Nephron progenitor cell (in vitro differentiated cells): ENCODE results near the gene NEK6.

Experiments used
- DNase-seq: peaks from one replicate; pipeline ENCODE4 v3.0.0; 2021
- H3K27ac Mint-ChIP-seq: 2 replicates; pipeline ENCODE4 v1.8.0; 2021; ENCODE audit warnings: mild to moderate bottlenecking, moderate library complexity, mixed read lengths
- H3K27me3 Mint-ChIP-seq: 2 replicates; pipeline ENCODE4 v1.8.0; 2021; ENCODE audit warnings: mild to moderate bottlenecking, low read depth, mixed read lengths; ENCODE audit not compliant: poor library complexity
- H3K36me3 Mint-ChIP-seq: 2 replicates; pipeline ENCODE4 v1.8.0; 2021; ENCODE audit warnings: low read depth, mixed read lengths
- H3K4me1 Mint-ChIP-seq: 2 replicates; pipeline ENCODE4 v1.8.0; 2021; ENCODE audit warnings: mixed read lengths
- H3K4me3 Mint-ChIP-seq: 2 replicates; pipeline ENCODE4 v1.8.0; 2021; ENCODE audit warnings: mild to moderate bottlenecking, moderate library complexity, mixed read lengths
- H3K9me3 Mint-ChIP-seq: 2 replicates; pipeline ENCODE4 v1.8.0; 2021; ENCODE audit warnings: mild to moderate bottlenecking, moderate library complexity, mixed read lengths
- CTCF ChIP-seq: fragments of 200-600 bp; sonication (generic); IDR thresholded peaks from 2 replicates; pipeline ENCODE4 v1.5.0; 2021; ENCODE audit warnings: antibody characterized with exemption

NEK6 gene

GRCh38 chr9:124351672-124352468, 94.1 kb downstream of the NEK6 start:
- no peaks in the 10 kb centered on the region for H3K27me3 Mint-ChIP-seq

DNA sequence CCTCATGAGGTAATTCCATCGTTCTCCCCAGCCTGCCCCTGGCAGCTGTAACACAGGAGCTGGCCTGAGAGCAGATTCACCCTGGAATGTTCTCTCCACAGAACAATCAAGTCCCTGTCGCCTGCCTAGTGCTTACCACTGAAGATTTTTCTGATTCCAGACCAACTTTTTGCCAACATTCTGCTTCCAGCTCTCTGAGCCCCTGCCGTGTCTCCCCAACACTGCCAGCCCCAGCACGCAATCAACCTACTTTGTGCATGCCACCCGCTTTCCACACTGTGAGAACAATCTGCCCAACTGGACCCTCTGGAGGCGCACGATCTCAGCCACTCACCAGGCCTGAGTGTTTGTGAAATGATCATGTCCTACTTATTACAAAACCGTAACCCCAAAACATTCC, 94.9 kb downstream of the NEK6 start:
- Mint-ChIP-seq H3K9me3 (no peaks in the 10 kb centered on the region), H3K4me3 (no peak overlapping the region), H3K27me3 (no peaks in the 10 kb centered on the region), H3K4me1 (peaks cover 31% of the 10 kb centered on the region), H3K36me3 (peaks cover 56% of the 10 kb centered on the region), H3K27ac (peak overlapping the region; percentile 93)
- no peak for DNase-seq
- TF ChIP-seq CTCF, result no peak

More at GRCh38 chr9:124351672-124352468, 94.1 kb downstream of the NEK6 start:
- peaks cover 25% of the 10 kb centered on the region for H3K4me1 Mint-ChIP-seq
- H3K9me3 Mint-ChIP-seq, result no peaks in the 10 kb centered on the region
- TF ChIP-seq CTCF, result no peak
- peak overlapping the region; percentile 93 for H3K27ac Mint-ChIP-seq
- H3K4me3 Mint-ChIP-seq, result no peak overlapping the region
- no peak for DNase-seq
- peaks cover 52% of the 10 kb centered on the region for H3K36me3 Mint-ChIP-seq

- Mint-ChIP-seq H3K27me3 (no peaks in the 10 kb centered on the region), H3K36me3 (peaks cover 55% of the 10 kb centered on the region), H3K4me3 (no peak overlapping the region), H3K4me1 (peaks cover 32% of the 10 kb centered on the region), H3K9me3 (no peaks in the 10 kb centered on the region), H3K27ac (peak overlapping the region; percentile 92)
- no peak for DNase-seq
- no peak for TF ChIP-seq CTCF
These were observed 95.5 kb downstream of the NEK6 start for GRCh38 chr9:124353166-124353768.

- Mint-ChIP-seq H3K36me3 (peaks cover 49% of the 10 kb centered on the region), H3K4me3 (no peak overlapping the region), H3K27ac (peak overlapping the region; percentile 92), H3K27me3 (no peaks in the 10 kb centered on the region), H3K9me3 (no peaks in the 10 kb centered on the region), H3K4me1 (peaks cover 32% of the 10 kb centered on the region)
- TF ChIP-seq CTCF, result no peak
- DNase-seq, result no peak
These were observed 96.1 kb downstream of the NEK6 start for GRCh38 chr9:124353811-124354274.

DNA sequence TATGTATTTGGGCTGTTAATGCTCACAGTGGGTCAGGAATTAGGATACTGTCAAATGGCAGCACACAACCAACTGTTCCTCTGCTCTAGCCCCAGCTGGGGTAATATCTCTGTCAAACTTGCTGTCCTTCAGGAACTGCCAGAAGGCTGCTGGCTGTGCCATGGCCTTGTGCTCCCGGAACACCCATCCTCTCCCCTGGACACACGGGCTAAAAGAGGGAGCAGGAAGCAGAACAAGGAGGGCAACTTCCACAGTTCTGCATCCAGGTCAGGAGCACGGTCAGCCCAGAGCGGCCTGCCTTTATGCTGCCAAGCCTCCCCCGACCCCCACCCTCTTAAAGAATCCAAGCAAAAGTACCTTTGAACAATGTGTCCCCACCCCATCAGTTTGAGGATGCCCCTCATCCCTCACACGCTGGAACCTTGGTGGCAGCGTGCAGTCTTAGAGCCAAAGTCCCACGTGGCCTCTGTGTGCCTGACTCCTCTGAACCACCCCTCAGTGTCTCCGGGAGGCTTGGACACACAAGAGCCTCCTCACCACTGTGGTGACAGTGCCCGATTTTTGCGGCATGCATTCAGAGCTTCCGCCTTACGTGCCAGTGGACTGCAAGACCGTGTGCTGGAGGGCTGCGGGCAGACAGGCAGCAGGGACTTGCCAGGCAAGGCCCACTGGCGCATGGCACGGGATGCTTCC, 96.7 kb downstream of the NEK6 start:
- TF ChIP-seq CTCF, result no peak
- H3K27me3 Mint-ChIP-seq, result no peaks in the 10 kb centered on the region
- H3K36me3 Mint-ChIP-seq, result peaks cover 49% of the 10 kb centered on the region
- peak overlapping the region; percentile 92 for H3K27ac Mint-ChIP-seq
- no peak overlapping the region for H3K4me3 Mint-ChIP-seq
- DNase-seq, result no peak
- H3K4me1 Mint-ChIP-seq, result peaks cover 32% of the 10 kb centered on the region
- H3K9me3 Mint-ChIP-seq, result no peaks in the 10 kb centered on the region
